H1 (cell line): ENCODE data around the gene DRG1. TPM values are rescaled to one million over a fixed set of nuclear protein-coding genes. Genes with fewer than 3 reads are reported as not detected.

Experiments
- CTCF ChIA-PET: fragments of 300-600 bp; sonication (Branson Sonifier 250); formaldehyde crosslinking; loops from one replicate; lab custom pipeline; 2021; ENCODE audit not compliant: partially characterized antibody; lab: Charles Lee
- POLR2A ChIA-PET: fragments of 300-600 bp; sonication (Branson Sonifier 250); formaldehyde crosslinking; loops from one replicate; lab custom pipeline; 2021; ENCODE audit warnings: inconsistent platforms; ENCODE audit not compliant: partially characterized antibody; lab: Charles Lee
- DNase-seq, 2 experiments: peaks; one replicate each; pipeline versions ENCODE4 v3.0.0 to v3.0.0-alpha.2; 2010 to 2022; ENCODE audit warnings: low spot score in 2 of 2, low read depth in 1 of 2, mixed read lengths in 1 of 2
- FAIRE-seq: peaks from 2 replicates; lab custom pipeline; 2011; peaks lifted over from hg19 to GRCh38; lab: Jason Lieb, UNC
- H2AFZ ChIP-seq: 2 replicates; pipeline ENCODE4 v1.8.1; 2012; ENCODE audit warnings: low read length, inconsistent platforms
- H2AK5ac ChIP-seq: 2 replicates; pipeline ENCODE4 v1.6.1; 2013; ENCODE audit warnings: low read depth, low read length
- H2BK120ac ChIP-seq: replicated peaks from 2 replicates; pipeline ENCODE3; 2013; ENCODE audit warnings: low read depth, low read length, inconsistent platforms
- H2BK12ac ChIP-seq: 2 replicates; pipeline ENCODE4 v1.6.1; 2013; ENCODE audit warnings: low read depth, low read length
- H2BK15ac ChIP-seq: 2 replicates; pipeline ENCODE4 v1.6.1; 2013; ENCODE audit warnings: low read length
- H2BK20ac ChIP-seq: 2 replicates; pipeline ENCODE4 v1.6.1; 2013; ENCODE audit warnings: low read length
- H2BK5ac ChIP-seq: 2 replicates; pipeline ENCODE4 v1.6.1; 2013; ENCODE audit warnings: low read depth, low read length
- H3K14ac ChIP-seq: 2 replicates; pipeline ENCODE4 v1.6.1; 2013; ENCODE audit warnings: inconsistent platforms; ENCODE audit not compliant: insufficient read length
- H3K18ac ChIP-seq: 2 replicates; pipeline ENCODE4 v1.6.1; 2013; ENCODE audit warnings: low read length; ENCODE audit errors: extremely low read depth
- H3K23ac ChIP-seq: 2 replicates; pipeline ENCODE4 v1.6.1; 2013; ENCODE audit warnings: inconsistent platforms; ENCODE audit not compliant: insufficient read length
- H3K23me2 ChIP-seq: 2 replicates; pipeline ENCODE4 v1.6.1; 2013; ENCODE audit warnings: low read depth, low read length
- H3K27ac ChIP-seq: 2 replicates; pipeline ENCODE4 v1.6.1; 2011; ENCODE audit warnings: low read depth, low read length, inconsistent platforms
- H3K27me3 ChIP-seq, 4 experiments: replicated peaks in 1 of 4; 1 replicate in 1 of 4; 2 replicates in 3 of 4; pipeline versions ENCODE4 v1.6.1 to v1.8.1; 2011 to 2013; ENCODE audit warnings: low read length in 3 of 4, mild to moderate bottlenecking in 3 of 4, inconsistent platforms in 2 of 4, mixed read lengths in 2 of 4, moderate library complexity in 1 of 4; ENCODE audit not compliant: control insufficient read depth in 3 of 4, insufficient read depth in 3 of 4; ENCODE audit errors: extremely low read depth in 1 of 4
- H3K36me3 ChIP-seq, 4 experiments: 2 replicates each; pipeline versions ENCODE4 v1.6.1 to v1.8.1; 2011 to 2013; ENCODE audit warnings: mild to moderate bottlenecking in 4 of 4, low read length in 3 of 4, moderate library complexity in 2 of 4, control low read depth in 1 of 4, inconsistent platforms in 1 of 4; ENCODE audit not compliant: insufficient read depth in 4 of 4, control insufficient read depth in 2 of 4
- H3K4ac ChIP-seq: replicated peaks from 2 replicates; pipeline ENCODE3; 2013; ENCODE audit warnings: low read length, low read depth, mixed read lengths, inconsistent platforms; ENCODE audit not compliant: insufficient read length
- H3K4me1 ChIP-seq, 4 experiments: replicated peaks in 1 of 4; 1 replicate in 1 of 4; 2 replicates in 3 of 4; pipeline versions ENCODE4 v1.6.1 to v1.8.1; 2011 to 2013; ENCODE audit warnings: low read length in 3 of 4, inconsistent platforms in 2 of 4, mixed read lengths in 1 of 4; ENCODE audit not compliant: insufficient read depth in 4 of 4, control insufficient read depth in 3 of 4
- H3K4me2 ChIP-seq, 2 experiments: 2 replicates each; pipeline versions ENCODE4 v1.6.1 to v1.8.1; 2011 to 2013; ENCODE audit warnings: low read depth in 2 of 2, low read length in 2 of 2, control low read depth in 1 of 2, inconsistent platforms in 1 of 2, mild to moderate bottlenecking in 1 of 2; ENCODE audit not compliant: insufficient read depth in 1 of 2
- H3K4me3 ChIP-seq, 4 experiments: fragments of 200-600, 300-600 bp in 1 of 4; sonication (generic), shearing (Covaris generic), sonication (Bioruptor Twin) in 1 of 4; 2 replicates each; pipeline versions ENCODE4 v1.5.1 to v1.8.1; 2011 to 2016; ENCODE audit warnings: low read length in 4 of 4, low read depth in 3 of 4, control low read depth in 2 of 4, inconsistent platforms in 2 of 4, mild to moderate bottlenecking in 2 of 4, mixed read lengths in 1 of 4, moderate library complexity in 1 of 4; ENCODE audit not compliant: insufficient read depth in 2 of 4; ENCODE audit errors: extremely low read depth in 1 of 4
- H3K56ac ChIP-seq: replicated peaks from 2 replicates; pipeline ENCODE3; 2013; ENCODE audit warnings: low read depth, mild to moderate bottlenecking, mixed read lengths, low read length, inconsistent platforms; ENCODE audit not compliant: insufficient read length
- H3K79me1 ChIP-seq: 2 replicates; pipeline ENCODE4 v1.6.1; 2013; ENCODE audit warnings: low read depth, low read length, control low read depth
- H3K79me2 ChIP-seq, 2 experiments: 2 replicates each; pipeline versions ENCODE4 v1.6.1 to v1.8.1; 2012 to 2013; ENCODE audit warnings: low read length in 2 of 2, mild to moderate bottlenecking in 2 of 2, inconsistent platforms in 1 of 2; ENCODE audit not compliant: insufficient read depth in 2 of 2, control insufficient read depth in 1 of 2
- H3K9ac ChIP-seq, 4 experiments: replicated peaks in 1 of 4; 1 replicate in 1 of 4; 2 replicates in 3 of 4; pipeline versions ENCODE4 v1.6.1 to v1.8.1; 2011 to 2013; ENCODE audit warnings: low read depth in 3 of 4, low read length in 3 of 4, control low read depth in 2 of 4, mild to moderate bottlenecking in 2 of 4, moderate library complexity in 2 of 4, inconsistent platforms in 1 of 4; ENCODE audit errors: extremely low read depth in 1 of 4
- H3K9me3 ChIP-seq, 2 experiments: 2 replicates each; pipeline versions ENCODE4 v1.6.1 to v1.8.1; 2012 to 2013; ENCODE audit warnings: mild to moderate bottlenecking in 2 of 2, moderate library complexity in 2 of 2, control low read depth in 1 of 2, inconsistent platforms in 1 of 2, low read depth in 1 of 2, low read length in 1 of 2, mixed read lengths in 1 of 2; ENCODE audit not compliant: insufficient read depth in 2 of 2
- H4K20me1 ChIP-seq, 2 experiments: replicated peaks in 1 of 2; 2 replicates each; pipeline versions ENCODE3 to v1.8.1; 2011 to 2013; ENCODE audit warnings: inconsistent platforms in 2 of 2, low read length in 2 of 2, mild to moderate bottlenecking in 1 of 2; ENCODE audit not compliant: insufficient read depth in 2 of 2, control insufficient read depth in 1 of 2
- H4K5ac ChIP-seq: 2 replicates; pipeline ENCODE4 v1.6.1; 2013; ENCODE audit warnings: low read length, low read depth, mixed read lengths, inconsistent platforms; ENCODE audit not compliant: insufficient read length
- H4K8ac ChIP-seq: 2 replicates; pipeline ENCODE4 v1.8.0; 2013; ENCODE audit warnings: mild to moderate bottlenecking, moderate library complexity, low read length, inconsistent platforms; ENCODE audit not compliant: insufficient read depth; ENCODE audit errors: extremely low read depth
- H4K91ac ChIP-seq: replicated peaks from 2 replicates; pipeline ENCODE3; 2013; ENCODE audit warnings: low read length, mixed read lengths, inconsistent platforms; ENCODE audit not compliant: insufficient read length
- ASH2L ChIP-seq: fragments of 200-600, 300-600 bp; sonication (generic); IDR thresholded peaks from one replicate; pipeline ENCODE4 v1.7.1; 2017; ENCODE audit warnings: low read length
- KDM5A ChIP-seq: fragments of 200-600 bp; IDR thresholded peaks from 2 replicates; pipeline ENCODE4 v1.7.1; 2012; ENCODE audit warnings: mild to moderate bottlenecking, low read length, inconsistent platforms, mixed read lengths
- SAP30 ChIP-seq: fragments of 300-600 bp; sonication (generic); IDR thresholded peaks from 2 replicates; pipeline ENCODE4 v1.7.1; 2012; ENCODE audit warnings: low read length, moderate library complexity, mild to moderate bottlenecking, inconsistent platforms; ENCODE audit not compliant: insufficient read depth, insufficient replicate concordance
- TAF1 ChIP-seq: IDR thresholded peaks from 2 replicates; pipeline ENCODE4 v1.6.1; 2011; ENCODE audit warnings: mild to moderate bottlenecking, low read depth, low read length
- WGBS, 2 experiments: shearing (Covaris generic) in 1 of 2; methylation state at CpG; one replicate each; pipeline versions ENCODE4 v1.1.6 to v1.1.7; 2013 to 2015; ENCODE audit warnings: low lambda C conversion rate in 2 of 2, mixed read lengths in 2 of 2, inconsistent platforms in 1 of 2, low coverage in 1 of 2, missing lambda C conversion rate in 1 of 2; ENCODE audit not compliant: insufficient replicate concordance in 2 of 2, insufficient coverage in 1 of 2, insufficient read length in 1 of 2; ENCODE audit errors: extremely low coverage in 1 of 2, missing lambda C conversion rate in 1 of 2; 5-methylcytosine and 5-hydroxymethylcytosine counted together
- polyA plus RNA-seq, 7 experiments: library from polyadenylated mRNA; depleted of rRNA in 3 of 7; stranded (reverse) in 5 of 7; unstranded in 2 of 7; fragments of >200 nt in 5 of 7; fragments of 200-250 nt in 2 of 7; gene quantifications; 1 replicate in 5 of 7; 2 replicates in 1 of 7; 4 replicates in 1 of 7; pipeline versions ENCODE4 v1.2.1 to v1.2.3, GENCODE V29; 2011 to 2013; ENCODE audit warnings: missing spikeins in 2 of 7, mixed read lengths in 2 of 7
- total RNA-seq: library from RNA; stranded (reverse); fragmentation: NEBNext Ultra II Directional; extraction: Animal tissue kit (Norgen Biotek cat#: 25700); gene quantifications from 2 replicates; pipeline ENCODE4 v1.2.1, GENCODE V29; 2021

DRG1 gene
- total and polyA plus RNA-seq, 2 of the 8 experiments (the other 6 are each of a cell fraction or from before 2014, with no cell fraction given) = 45.3 to 81.9 TPM

DNA sequence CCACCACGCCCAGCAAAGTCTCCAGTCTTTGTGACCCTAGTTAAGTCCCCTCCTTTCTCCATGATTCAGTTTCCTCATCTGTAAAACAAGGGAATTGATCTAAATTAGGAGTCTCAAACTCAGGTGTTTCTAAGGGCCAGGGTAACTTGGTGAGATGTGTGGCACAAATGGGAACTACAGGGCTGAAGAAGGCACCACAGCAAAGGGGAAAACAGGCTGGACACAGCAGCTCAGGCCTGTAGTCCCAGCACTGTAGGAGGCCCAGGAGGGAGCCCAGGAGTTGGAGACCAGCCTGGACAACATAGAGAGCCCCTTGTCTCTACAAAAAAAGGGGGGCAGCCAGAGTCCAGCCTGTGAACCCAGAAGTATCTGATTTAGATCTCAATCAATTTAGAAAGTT lies 37.7 kb upstream of the DRG1 start:
- no peak overlapping the region for H4K5ac ChIP-seq
- H2BK120ac ChIP-seq = no peak overlapping the region
- H2BK5ac ChIP-seq = no peak overlapping the region
- H3K36me3 ChIP-seq = no peaks in the 10 kb centered on the region
- H2BK20ac ChIP-seq = no peak overlapping the region
- no peak overlapping the region for H4K91ac ChIP-seq
- H3K56ac ChIP-seq = no peak overlapping the region
- H3K79me2 ChIP-seq = no peaks in the 10 kb centered on the region
- no peak overlapping the region for H3K4me3 ChIP-seq
- no peak overlapping the region for H4K8ac ChIP-seq
- no peak for DNase-seq
- no peaks in the 10 kb centered on the region for H4K20me1 ChIP-seq
- no peak overlapping the region for H3K9ac ChIP-seq
- no peaks in the 10 kb centered on the region for H3K4me1 ChIP-seq
- no peak overlapping the region for H3K18ac ChIP-seq
- no peak overlapping the region for H2AK5ac ChIP-seq
- H3K4me2 ChIP-seq = no peak overlapping the region
- FAIRE-seq = no peak
- no peak overlapping the region for H3K14ac ChIP-seq
- H3K4ac ChIP-seq = no peak overlapping the region
- TF ChIP-seq ASH2L (no peak), SAP30 (no peak), KDM5A (no peak), TAF1 (no peak)
- TF ChIP-seq, all 59 proteins: peak for 0
- Histone ChIP-seq H2AFZ (no peak overlapping the region), H3K27me3 (no peaks in the 10 kb centered on the region), H3K23me2 (no peaks in the 10 kb centered on the region), H3K9me3 (no peaks in the 10 kb centered on the region), H3K79me1 (no peaks in the 10 kb centered on the region), H3K27ac (no peak overlapping the region), H2BK12ac (no peak overlapping the region), H3K23ac (no peak overlapping the region), H2BK15ac (no peak overlapping the region)
- ChIA-PET CTCF (no interaction called here), POLR2A (interaction anchor here (1.1 kb wide), 1 partner anchor 14 kb away, joined by 3 read pairs; no protein-coding TSS in a partner anchor)
- WGBS, 2 experiments = 33% methylated on average over 1 of the region's 1 CpG; no CpG with 5 or more reads in 1 of the 2 experiments
